VCaP (cell line): ENCODE data around the gene APELA.
A peak's percentile ranks its signal among the peaks of the same experiment; 100 is the strongest.

Experiments
- H3K27ac ChIP-seq: fragments of 450-650 bp; 2 replicates; pipeline ENCODE4 v1.5.1; 2017
- CTCF ChIP-seq: fragments of 450-650 bp; conservative IDR thresholded peaks from 2 replicates; pipeline ENCODE4 v1.5.1; 2017; ENCODE audit warnings: mild to moderate bottlenecking, moderate library complexity

Gene APELA

DNA sequence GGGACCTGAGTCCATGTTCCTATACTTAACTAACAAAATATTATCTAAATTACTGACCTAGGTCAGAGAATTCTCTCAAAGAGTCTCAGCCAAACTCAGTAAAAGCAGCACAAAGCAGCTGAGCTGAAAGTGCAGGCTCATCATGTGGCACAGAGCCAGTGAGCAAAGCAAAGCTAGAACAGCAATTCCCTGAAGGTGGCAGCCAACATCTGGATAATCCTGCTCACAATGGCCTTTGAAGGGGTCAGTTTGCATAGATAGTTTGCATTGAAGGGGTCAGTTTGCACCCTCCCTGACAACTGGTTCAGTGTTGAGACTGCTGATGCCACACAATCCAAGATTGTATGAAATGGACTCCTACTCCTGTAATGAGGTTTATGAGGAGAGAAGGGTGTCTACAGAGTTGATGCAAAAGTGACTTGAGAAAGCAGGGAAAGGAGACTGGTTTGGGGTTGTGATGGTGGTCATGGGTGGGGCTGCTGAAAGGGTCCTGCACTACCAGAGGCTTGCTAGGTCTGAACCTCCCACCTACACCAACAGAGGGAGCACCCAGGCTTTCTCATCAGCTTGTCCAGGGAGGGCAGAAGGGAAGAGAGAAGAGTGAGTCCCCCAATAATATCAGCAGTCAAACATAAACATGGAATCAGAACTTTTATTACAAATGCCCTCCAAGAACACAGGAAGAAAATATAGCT lies 60.7 kb downstream of the APELA start:
- H3K27ac ChIP-seq = no peak overlapping the region
- TF ChIP-seq CTCF = peak; percentile 41

- TF ChIP-seq CTCF = no peak
- no peak overlapping the region for H3K27ac ChIP-seq
Observed at GRCh38 chr4:164943192-164943591, 66.2 kb downstream of the APELA start.

GRCh38 chr4:164945146-164945545 lies 68.2 kb downstream of the APELA start:
- no peak for TF ChIP-seq CTCF
- no peak overlapping the region for H3K27ac ChIP-seq

- no peak overlapping the region for H3K27ac ChIP-seq
- no peak for TF ChIP-seq CTCF
Observed at GRCh38 chr4:164946810-164947209, 69.8 kb downstream of the APELA start.
